CD8-positive, alpha-beta memory T cell (primary cell): ENCODE results near the gene ABLIM3. TPM values are rescaled to one million over a fixed set of nuclear protein-coding genes. Genes with fewer than 3 reads are reported as not detected.

ENCODE experiments used
- CTCF ChIA-PET: fragments of 350-600 bp; sonication (Branson Sonifier 250); formaldehyde crosslinking; loops from one replicate; lab custom pipeline; 2021; ENCODE audit warnings: antibody characterized with exemption; lab: Charles Lee
- POLR2A ChIA-PET: fragments of 350-600 bp; sonication (Branson Sonifier 250); formaldehyde crosslinking; loops from one replicate; lab custom pipeline; 2021; ENCODE audit warnings: antibody characterized with exemption; lab: Charles Lee
- DNase-seq, 5 donors: peaks; one replicate each; pipeline versions ENCODE4 v3.0.0 to v3.0.0-alpha.2; 2020 to 2022; ENCODE audit warnings: mixed read lengths in 1 of 5
- H3K27ac ChIP-seq: one replicate; pipeline ENCODE4 v1.7.0; 2013; ENCODE audit warnings: low read depth, mild to moderate bottlenecking, low read length, moderate library complexity
- H3K27me3 ChIP-seq: 2 replicates; pipeline ENCODE4 v1.7.0; 2013; ENCODE audit warnings: low read length, mild to moderate bottlenecking; ENCODE audit not compliant: insufficient read depth, poor library complexity, severe bottlenecking
- H3K36me3 ChIP-seq: 2 replicates; pipeline ENCODE4 v1.7.0; 2013; ENCODE audit warnings: mild to moderate bottlenecking, low read length, moderate library complexity; ENCODE audit not compliant: insufficient read depth
- H3K4me1 ChIP-seq: 2 replicates; pipeline ENCODE4 v1.7.0; 2013; ENCODE audit warnings: mild to moderate bottlenecking, low read length, moderate library complexity; ENCODE audit not compliant: insufficient read depth
- H3K4me3 ChIP-seq: 2 replicates; pipeline ENCODE4 v1.7.0; 2013; ENCODE audit warnings: mild to moderate bottlenecking, low read length
- H3K9me3 ChIP-seq: 2 replicates; pipeline ENCODE4 v1.7.0; 2013; ENCODE audit warnings: mild to moderate bottlenecking, low read length
- H3K27ac Mint-ChIP-seq, 8 donors: one replicate each; pipeline ENCODE4 v1.8.0; 2020 to 2021; ENCODE audit warnings: mixed read lengths in 8 of 8, mild to moderate bottlenecking in 6 of 8, inconsistent platforms in 3 of 8, moderate library complexity in 3 of 8
- H3K27me3 Mint-ChIP-seq, 2 donors: one replicate each; pipeline ENCODE4 v1.8.0; 2020 to 2021; ENCODE audit warnings: mixed read lengths in 2 of 2, mild to moderate bottlenecking in 1 of 2, moderate library complexity in 1 of 2
- H3K36me3 Mint-ChIP-seq, 3 donors: one replicate each; pipeline ENCODE4 v1.8.0; 2020 to 2021; ENCODE audit warnings: mixed read lengths in 3 of 3, inconsistent platforms in 1 of 3, mild to moderate bottlenecking in 1 of 3
- H3K4me1 Mint-ChIP-seq, 3 donors: one replicate each; pipeline ENCODE4 v1.8.0; 2020 to 2021; ENCODE audit warnings: mixed read lengths in 3 of 3, inconsistent platforms in 1 of 3, mild to moderate bottlenecking in 1 of 3
- H3K4me3 Mint-ChIP-seq, 7 donors: one replicate each; pipeline ENCODE4 v1.8.0; 2020 to 2021; ENCODE audit warnings: mixed read lengths in 7 of 7, mild to moderate bottlenecking in 6 of 7, moderate library complexity in 4 of 7, inconsistent platforms in 2 of 7
- H3K9me3 Mint-ChIP-seq, 5 donors: one replicate each; pipeline ENCODE4 v1.8.0; 2020 to 2022; ENCODE audit warnings: mixed read lengths in 5 of 5, mild to moderate bottlenecking in 3 of 5, moderate library complexity in 2 of 5, inconsistent platforms in 1 of 5
- polyA plus RNA-seq: library from polyadenylated mRNA; unstranded; fragments of 300-500 nt; fragmentation: Illumina TruSeq; gene quantifications from one replicate; pipeline ENCODE4 v1.2.3, GENCODE V29; 2021
- total RNA-seq, 2 experiments: library from RNA; stranded (reverse); gene quantifications; one replicate each; pipeline ENCODE4 v1.2.3, GENCODE V29; 2021

Gene ABLIM3
- total and polyA plus RNA-seq, 3 experiments from 2014 or later = 0.09 TPM; not detected in 2

- peaks cover 0 to 9% (median 4%) of the 10 kb centered on the region in 3 donors for H3K4me1 Mint-ChIP-seq
- CTCF ChIA-PET = interaction anchor here (1.5 kb wide), 1 partner anchor 13 kb away, joined by 4 read pairs; no protein-coding TSS in a partner anchor
- H3K9me3 ChIP-seq = no peaks in the 10 kb centered on the region
- no peaks in the 10 kb centered on the region for H3K4me1 ChIP-seq
- no peak for DNase-seq
- H3K36me3 ChIP-seq = no peaks in the 10 kb centered on the region
- H3K36me3 Mint-ChIP-seq = no peaks in the 10 kb centered on the region
- H3K27me3 Mint-ChIP-seq = peaks cover 0 to 8% of the 10 kb centered on the region in 2 donors
- H3K27me3 ChIP-seq = no peaks in the 10 kb centered on the region
- H3K4me3 ChIP-seq = no peak overlapping the region
- no peak overlapping the region for H3K27ac ChIP-seq
- no peak overlapping the region for H3K27ac Mint-ChIP-seq
- no peaks in the 10 kb centered on the region for H3K9me3 Mint-ChIP-seq
- POLR2A ChIA-PET = no interaction called here
- no peak overlapping the region for H3K4me3 Mint-ChIP-seq
Measured at GRCh38 chr5:149216496-149216895, 75.2 kb downstream of the ABLIM3 start.

DNA sequence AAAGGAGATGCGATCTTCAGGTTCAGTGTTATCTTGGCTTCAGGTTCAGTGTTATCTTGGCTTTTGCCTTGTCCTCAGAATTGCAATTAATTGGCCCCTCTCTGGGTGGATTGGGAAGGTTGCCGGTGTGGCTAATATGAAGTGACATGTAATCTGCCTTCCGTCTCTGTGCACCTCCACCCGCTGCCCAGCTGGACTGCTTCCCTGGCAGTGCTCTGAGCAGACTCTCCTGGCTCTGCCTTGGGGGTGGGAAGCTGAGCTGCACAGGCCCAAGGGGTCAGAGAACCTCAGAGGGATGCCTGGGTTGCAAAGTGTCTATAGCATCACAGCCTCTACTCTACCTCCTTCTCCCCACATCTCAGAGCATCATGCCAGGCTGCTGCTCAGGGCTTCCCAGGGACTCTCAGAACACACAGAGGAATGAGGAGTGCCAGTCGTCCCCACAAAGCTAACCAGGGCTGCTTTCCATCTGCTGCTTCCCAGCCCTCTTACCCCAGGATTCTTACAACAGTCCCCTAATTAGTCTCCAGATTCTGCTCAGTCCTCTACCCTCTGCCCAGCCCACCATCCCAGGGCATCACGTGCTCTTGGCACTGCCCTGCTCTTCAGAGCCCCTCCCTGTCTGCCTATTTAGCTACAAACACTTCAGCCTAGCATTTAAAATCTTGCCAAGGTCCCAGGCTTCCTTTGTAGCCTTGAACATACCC is 76.0 kb downstream of the ABLIM3 start:
- Mint-ChIP-seq H3K27ac (peak overlapping the region in 1 of 8 donors; percentile 61), H3K4me1 (peaks cover 0 to 1% (median under 1%) of the 10 kb centered on the region in 3 donors), H3K9me3 (no peaks in the 10 kb centered on the region), H3K4me3 (no peak overlapping the region), H3K36me3 (no peaks in the 10 kb centered on the region), H3K27me3 (peaks cover 0 to 6% of the 10 kb centered on the region in 2 donors)
- Histone ChIP-seq H3K27ac (no peak overlapping the region), H3K4me1 (no peaks in the 10 kb centered on the region), H3K4me3 (no peak overlapping the region), H3K36me3 (no peaks in the 10 kb centered on the region), H3K9me3 (no peaks in the 10 kb centered on the region), H3K27me3 (no peaks in the 10 kb centered on the region)
- DNase-seq = no peak
- ChIA-PET CTCF (interaction anchor here (1.3 to 1.5 kb wide), 2 partner anchors 12 to 76 kb away, joined by 4 read pairs; partner anchors contain the start of gene ABLIM3), POLR2A (no interaction called here)

GRCh38 chr5:149217803-149218155 is 76.5 kb downstream of the ABLIM3 start:
- no peaks in the 10 kb centered on the region for H3K36me3 Mint-ChIP-seq
- Histone ChIP-seq H3K27me3 (no peaks in the 10 kb centered on the region), H3K27ac (no peak overlapping the region), H3K4me1 (no peaks in the 10 kb centered on the region), H3K4me3 (no peak overlapping the region), H3K36me3 (no peaks in the 10 kb centered on the region), H3K9me3 (no peaks in the 10 kb centered on the region)
- H3K4me3 Mint-ChIP-seq = no peak overlapping the region
- H3K9me3 Mint-ChIP-seq = no peaks in the 10 kb centered on the region
- ChIA-PET POLR2A (no interaction called here), CTCF (interaction anchor here (1.3 to 1.5 kb wide), 2 partner anchors 12 to 76 kb away, joined by 4 read pairs; partner anchors contain the start of gene ABLIM3)
- H3K27ac Mint-ChIP-seq = peak overlapping the region in 1 of 8 donors; percentile 61
- H3K4me1 Mint-ChIP-seq = no peaks in the 10 kb centered on the region
- H3K27me3 Mint-ChIP-seq = peaks cover 0 to 6% of the 10 kb centered on the region in 2 donors
- no peak for DNase-seq

- Mint-ChIP-seq H3K4me1 (no peaks in the 10 kb centered on the region), H3K9me3 (no peaks in the 10 kb centered on the region), H3K27ac (peak overlapping the region in 1 of 8 donors; percentile 54), H3K4me3 (no peak overlapping the region), H3K36me3 (no peaks in the 10 kb centered on the region), H3K27me3 (peaks cover under 1 to 4% of the 10 kb centered on the region in 2 donors)
- ChIA-PET POLR2A (no interaction called here), CTCF (no interaction called here)
- Histone ChIP-seq H3K4me3 (no peak overlapping the region), H3K27me3 (no peaks in the 10 kb centered on the region), H3K4me1 (no peaks in the 10 kb centered on the region), H3K36me3 (no peaks in the 10 kb centered on the region), H3K9me3 (no peaks in the 10 kb centered on the region), H3K27ac (no peak overlapping the region)
- no peak for DNase-seq
Measured at GRCh38 chr5:149219584-149219983, 78.3 kb downstream of the ABLIM3 start.

DNA sequence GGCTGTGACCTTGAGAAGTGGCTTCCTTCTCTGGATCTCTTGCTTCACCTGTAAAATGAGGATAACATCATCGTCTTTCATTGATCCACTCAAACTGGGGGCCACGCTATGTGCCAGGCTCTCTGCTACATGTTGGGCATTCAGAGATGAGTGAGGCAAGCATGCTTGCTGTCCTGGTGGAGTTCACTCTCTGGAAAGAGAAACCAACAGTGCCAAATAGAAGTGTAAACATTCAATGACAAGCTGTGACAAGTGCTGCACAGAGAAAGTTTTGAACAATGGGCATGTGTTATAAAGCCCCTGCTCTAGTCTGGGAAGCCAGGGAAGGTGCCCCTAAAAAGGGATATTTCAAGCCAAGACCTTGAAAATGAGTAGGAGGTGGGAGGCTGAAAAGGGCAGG is 79.5 kb downstream of the ABLIM3 start:
- Histone ChIP-seq H3K9me3 (no peaks in the 10 kb centered on the region), H3K27me3 (no peaks in the 10 kb centered on the region), H3K27ac (no peak overlapping the region), H3K4me3 (no peak overlapping the region), H3K4me1 (no peaks in the 10 kb centered on the region), H3K36me3 (no peaks in the 10 kb centered on the region)
- Mint-ChIP-seq H3K36me3 (no peaks in the 10 kb centered on the region), H3K4me3 (no peak overlapping the region), H3K9me3 (no peaks in the 10 kb centered on the region), H3K27ac (no peak overlapping the region), H3K4me1 (no peaks in the 10 kb centered on the region), H3K27me3 (peaks cover 4% of the 10 kb centered on the region in 2 donors)
- DNase-seq = no peak
- POLR2A ChIA-PET = no interaction called here
- CTCF ChIA-PET = no interaction called here

GRCh38 chr5:149221326-149221725 is 80.0 kb downstream of the ABLIM3 start:
- no peaks in the 10 kb centered on the region for H3K9me3 ChIP-seq
- CTCF ChIA-PET = no interaction called here
- POLR2A ChIA-PET = no interaction called here
- no peak overlapping the region for H3K4me3 ChIP-seq
- H3K27ac ChIP-seq = no peak overlapping the region
- H3K4me3 Mint-ChIP-seq = no peak overlapping the region
- no peak for DNase-seq
- no peaks in the 10 kb centered on the region for H3K36me3 ChIP-seq
- H3K27me3 ChIP-seq = no peaks in the 10 kb centered on the region
- H3K4me1 ChIP-seq = no peaks in the 10 kb centered on the region
- H3K27ac Mint-ChIP-seq = peak overlapping the region in 1 of 8 donors; percentile 23
- H3K27me3 Mint-ChIP-seq = peaks cover 4 to 8% of the 10 kb centered on the region in 2 donors
- no peaks in the 10 kb centered on the region for H3K4me1 Mint-ChIP-seq
- no peaks in the 10 kb centered on the region for H3K9me3 Mint-ChIP-seq
- H3K36me3 Mint-ChIP-seq = no peaks in the 10 kb centered on the region

- H3K4me1 Mint-ChIP-seq = no peaks in the 10 kb centered on the region
- Histone ChIP-seq H3K36me3 (no peaks in the 10 kb centered on the region), H3K27ac (no peak overlapping the region), H3K9me3 (no peaks in the 10 kb centered on the region), H3K4me3 (no peak overlapping the region), H3K27me3 (no peaks in the 10 kb centered on the region), H3K4me1 (no peaks in the 10 kb centered on the region)
- CTCF ChIA-PET = interaction anchor here (1.5 kb wide), 1 partner anchor 38 kb away, joined by 3 read pairs; no protein-coding TSS in a partner anchor
- H3K27me3 Mint-ChIP-seq = peaks cover 4 to 8% of the 10 kb centered on the region in 2 donors
- POLR2A ChIA-PET = no interaction called here
- no peaks in the 10 kb centered on the region for H3K36me3 Mint-ChIP-seq
- H3K4me3 Mint-ChIP-seq = no peak overlapping the region
- H3K27ac Mint-ChIP-seq = no peak overlapping the region
- DNase-seq = no peak
- no peaks in the 10 kb centered on the region for H3K9me3 Mint-ChIP-seq
Measured at GRCh38 chr5:149221731-149222342, 80.5 kb downstream of the ABLIM3 start.
